ENCODE measurements around the gene PLCB1. TPM values are rescaled to one million over a fixed set of nuclear protein-coding genes. Genes with fewer than 3 reads are reported as not detected.

The PLCB1 gene
- total RNA-seq, 1 experiment from 2014 or later = 6.8 TPM

DNA sequence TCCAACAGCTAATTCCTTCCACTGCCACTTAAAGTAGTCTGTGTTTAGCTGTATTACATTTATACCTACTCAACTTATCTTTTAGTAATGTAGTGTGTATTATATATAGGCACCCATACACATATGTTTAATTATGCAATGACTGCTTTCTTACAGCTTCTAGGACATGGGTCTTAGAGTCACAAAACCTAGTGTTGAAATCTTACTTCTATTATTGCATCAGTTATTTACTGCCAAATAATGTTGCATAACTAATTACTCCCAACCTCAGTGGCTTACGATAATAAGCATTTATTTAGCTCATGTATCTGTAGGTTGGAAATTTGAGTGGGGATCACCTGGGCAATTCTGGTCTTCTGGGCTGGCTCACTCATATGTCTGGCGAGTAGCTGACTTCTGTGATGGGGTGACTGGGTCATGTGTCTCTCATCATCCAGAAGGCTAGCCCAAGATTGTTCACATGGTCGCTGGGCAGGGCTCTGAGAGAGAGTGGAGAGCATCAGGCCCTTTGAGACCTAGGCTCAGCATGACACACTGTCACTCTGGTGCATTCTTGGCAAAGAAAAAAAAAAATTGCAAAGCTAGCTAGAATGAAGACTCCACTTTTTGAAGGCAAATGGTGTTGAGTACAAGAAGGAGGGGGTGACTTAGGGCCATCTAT, 187.0 kb downstream of the PLCB1 start:
- ChIA-PET POLR2A (ENCODE audit: low non-redundant PET) (no interaction called here), CTCF (no interaction called here)
- no TSS peak for BruUV-seq (replicated peaks)
- no peaks in the 10 kb centered on the region for H3K27me3 ChIP-seq (replicated peaks; ENCODE audit: insufficient read depth, low read depth, low read length, poor library complexity)
- no peaks in the 10 kb centered on the region for H3K4me1 ChIP-seq (ENCODE audit: insufficient read depth, low read length, poor library complexity, severe bottlenecking)
- no peaks in the 10 kb centered on the region for H3K36me3 ChIP-seq (ENCODE audit: insufficient read depth, low read length, poor library complexity, severe bottlenecking)
- no peak overlapping the region for H3K27ac ChIP-seq (ENCODE audit: low read depth, low read length, poor library complexity, severe bottlenecking)
- intact Hi-C loops (cut with micrococcal nuclease; ENCODE audit: unreplicated experiment) = no loop called here
- TF ChIP-seq EZH2 (IDR thresholded peaks at IDR 0.05; ENCODE audit: borderline replicate concordance, low read depth, low read length, poor library complexity, severe bottlenecking) = no peak
- TF ChIP-seq, protein P1, sequence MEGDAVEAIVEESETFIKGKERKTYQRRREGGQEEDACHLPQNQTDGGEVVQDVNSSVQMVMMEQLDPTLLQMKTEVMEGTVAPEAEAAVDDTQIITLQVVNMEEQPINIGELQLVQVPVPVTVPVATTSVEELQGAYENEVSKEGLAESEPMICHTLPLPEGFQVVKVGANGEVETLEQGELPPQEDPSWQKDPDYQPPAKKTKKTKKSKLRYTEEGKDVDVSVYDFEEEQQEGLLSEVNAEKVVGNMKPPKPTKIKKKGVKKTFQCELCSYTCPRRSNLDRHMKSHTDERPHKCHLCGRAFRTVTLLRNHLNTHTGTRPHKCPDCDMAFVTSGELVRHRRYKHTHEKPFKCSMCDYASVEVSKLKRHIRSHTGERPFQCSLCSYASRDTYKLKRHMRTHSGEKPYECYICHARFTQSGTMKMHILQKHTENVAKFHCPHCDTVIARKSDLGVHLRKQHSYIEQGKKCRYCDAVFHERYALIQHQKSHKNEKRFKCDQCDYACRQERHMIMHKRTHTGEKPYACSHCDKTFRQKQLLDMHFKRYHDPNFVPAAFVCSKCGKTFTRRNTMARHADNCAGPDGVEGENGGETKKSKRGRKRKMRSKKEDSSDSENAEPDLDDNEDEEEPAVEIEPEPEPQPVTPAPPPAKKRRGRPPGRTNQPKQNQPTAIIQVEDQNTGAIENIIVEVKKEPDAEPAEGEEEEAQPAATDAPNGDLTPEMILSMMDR (conservative IDR thresholded peaks at IDR 0.05; ENCODE audit: low read depth, low read length) = no peak
- H3K4me3 ChIP-seq (ENCODE audit: low read depth, low read length, poor library complexity, severe bottlenecking) = no peak overlapping the region
- H3K9me3 ChIP-seq (ENCODE audit: low read depth, low read length, poor library complexity, severe bottlenecking) = no peaks in the 10 kb centered on the region
- no peak for DNase-seq (ENCODE audit: low spot score)

DNA sequence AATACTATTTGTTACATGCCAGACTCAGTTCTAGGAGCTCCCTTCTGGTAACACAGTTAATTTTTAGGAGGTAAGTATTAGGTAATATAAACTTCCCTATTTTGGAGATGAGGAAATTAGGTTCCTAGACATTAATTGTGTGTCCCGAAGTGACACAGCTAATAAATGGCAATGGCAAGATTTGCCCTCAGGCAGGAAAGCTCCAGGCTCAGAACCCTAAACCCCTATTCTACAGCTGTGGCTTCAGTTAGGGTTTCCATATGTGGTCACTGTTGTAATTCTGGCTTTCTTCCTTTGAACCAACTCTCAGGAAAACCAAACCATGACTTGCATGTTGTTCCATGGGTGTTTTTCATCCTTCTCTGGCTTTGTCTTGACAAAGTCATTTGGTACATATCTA, 188.2 kb downstream of the PLCB1 start:
- H3K4me1 ChIP-seq (ENCODE audit: insufficient read depth, low read length, poor library complexity, severe bottlenecking) = no peaks in the 10 kb centered on the region
- H3K36me3 ChIP-seq (ENCODE audit: insufficient read depth, low read length, poor library complexity, severe bottlenecking) = no peaks in the 10 kb centered on the region
- POLR2A ChIA-PET (ENCODE audit: low non-redundant PET) = no interaction called here
- H3K4me3 ChIP-seq (ENCODE audit: low read depth, low read length, poor library complexity, severe bottlenecking) = no peak overlapping the region
- BruUV-seq (replicated peaks) = no TSS peak
- no peaks in the 10 kb centered on the region for H3K27me3 ChIP-seq (replicated peaks; ENCODE audit: insufficient read depth, low read depth, low read length, poor library complexity)
- no peak for TF ChIP-seq EZH2 (IDR thresholded peaks at IDR 0.05; ENCODE audit: borderline replicate concordance, low read depth, low read length, poor library complexity, severe bottlenecking)
- TF ChIP-seq, protein P1 (conservative IDR thresholded peaks at IDR 0.05; ENCODE audit: low read depth, low read length) = no peak
- no peaks in the 10 kb centered on the region for H3K9me3 ChIP-seq (ENCODE audit: low read depth, low read length, poor library complexity, severe bottlenecking)
- no peak for DNase-seq (ENCODE audit: low spot score)
- CTCF ChIA-PET = no interaction called here
- no peak overlapping the region for H3K27ac ChIP-seq (ENCODE audit: low read depth, low read length, poor library complexity, severe bottlenecking)
- intact Hi-C loops (cut with micrococcal nuclease; ENCODE audit: unreplicated experiment) = no loop called here

DNA sequence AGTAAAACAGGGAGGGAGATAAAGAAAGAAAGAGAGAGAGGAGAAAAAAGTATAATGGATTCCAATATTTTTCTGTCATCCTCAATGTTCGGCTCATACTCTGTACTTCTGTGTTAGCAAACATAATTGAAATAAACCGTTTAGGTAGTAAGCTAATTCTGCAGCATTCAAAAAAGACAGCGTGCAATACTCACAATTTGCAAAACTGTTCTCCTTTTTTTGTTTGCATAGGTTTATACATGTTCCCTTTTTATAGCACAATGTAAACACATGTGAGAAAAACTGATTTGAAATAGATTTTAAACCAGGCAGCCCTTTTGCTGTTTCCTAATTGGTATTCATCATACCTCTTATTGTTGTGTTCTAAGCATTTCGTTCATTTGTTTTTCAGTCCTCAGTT, 188.9 kb downstream of the PLCB1 start:
- TF ChIP-seq, protein P1 (conservative IDR thresholded peaks at IDR 0.05; ENCODE audit: low read depth, low read length) = no peak
- no peak for TF ChIP-seq EZH2 (IDR thresholded peaks at IDR 0.05; ENCODE audit: borderline replicate concordance, low read depth, low read length, poor library complexity, severe bottlenecking)
- Histone ChIP-seq H3K27me3 (replicated peaks; ENCODE audit: insufficient read depth, low read depth, low read length, poor library complexity) (no peaks in the 10 kb centered on the region), H3K4me1 (ENCODE audit: insufficient read depth, low read length, poor library complexity, severe bottlenecking) (no peaks in the 10 kb centered on the region), H3K4me3 (ENCODE audit: low read depth, low read length, poor library complexity, severe bottlenecking) (no peak overlapping the region), H3K9me3 (ENCODE audit: low read depth, low read length, poor library complexity, severe bottlenecking) (no peaks in the 10 kb centered on the region), H3K27ac (ENCODE audit: low read depth, low read length, poor library complexity, severe bottlenecking) (no peak overlapping the region), H3K36me3 (ENCODE audit: insufficient read depth, low read length, poor library complexity, severe bottlenecking) (no peaks in the 10 kb centered on the region)
- no TSS peak for BruUV-seq (replicated peaks)
- POLR2A ChIA-PET (ENCODE audit: low non-redundant PET) = no interaction called here
- CTCF ChIA-PET = no interaction called here
- DNase-seq (ENCODE audit: low spot score) = no peak
- intact Hi-C loops (cut with micrococcal nuclease; ENCODE audit: unreplicated experiment) = no loop called here
